Activated T-cell treated with anti-CD3 and anti-CD28 coated beads, Interleukin-2, amount 50 U/mL, for 4 hours (primary cell): Measurements from ENCODE around the gene ELP5. TPM values are rescaled to one million over a fixed set of nuclear protein-coding genes. Genes with fewer than 3 reads are reported as not detected.

Experiments
- ATAC-seq, 2 donors: fragments of 200-7000 bp; cut with Tn5 transposase; one replicate each; pipeline ENCODE4 v1.10.0; 2021
- DNase-seq: peaks from one replicate; pipeline ENCODE4 v3.0.0-alpha.2; 2020
- H3K27me3 Mint-ChIP-seq: one replicate; pipeline ENCODE4 v1.8.0; 2021; ENCODE audit warnings: low read depth, mixed read lengths
- H3K36me3 Mint-ChIP-seq: one replicate; pipeline ENCODE4 v1.8.0; 2022; ENCODE audit warnings: mixed read lengths; ENCODE audit not compliant: insufficient read depth
- H3K4me1 Mint-ChIP-seq: one replicate; pipeline ENCODE4 v1.8.0; 2021; ENCODE audit warnings: low read depth, mixed read lengths
- H3K4me3 Mint-ChIP-seq: one replicate; pipeline ENCODE4 v1.8.0; 2021; ENCODE audit warnings: mild to moderate bottlenecking, moderate library complexity, mixed read lengths
- H3K9me3 Mint-ChIP-seq: one replicate; pipeline ENCODE4 v1.8.0; 2021; ENCODE audit warnings: mixed read lengths
- total RNA-seq, 3 donors: library from RNA; stranded (reverse); gene quantifications; one replicate each; pipeline ENCODE4 v1.2.1, GENCODE V29; 2021

ELP5 gene
- total RNA-seq, 3 donors from 2014 or later = 107 to 138 (median 117) TPM

DNA sequence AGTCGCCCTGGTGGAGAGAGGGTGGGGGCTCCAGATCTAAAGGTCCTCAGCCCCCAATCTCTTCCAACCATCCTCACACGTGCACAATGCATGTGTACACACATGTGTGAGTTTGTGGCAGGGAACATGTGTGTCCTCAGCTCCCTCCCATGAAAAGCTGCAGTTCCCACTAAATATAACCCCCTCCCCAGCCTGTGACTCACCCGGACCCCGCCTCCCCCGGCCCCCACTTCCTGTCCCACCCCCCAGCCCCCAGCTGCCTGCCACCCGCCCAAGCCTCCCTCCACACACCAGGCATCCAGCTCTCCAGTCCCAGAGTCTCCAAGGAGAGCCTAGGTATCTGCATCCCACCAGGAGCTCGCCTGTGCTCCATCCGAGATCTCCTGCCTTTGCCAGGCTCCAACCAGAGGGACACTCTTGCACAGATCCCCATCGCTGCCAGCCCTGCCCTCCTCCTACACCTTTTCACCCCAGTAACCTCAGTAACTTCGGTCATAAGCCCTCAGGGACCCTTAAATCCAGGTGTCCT, 36.3 kb upstream of the ELP5 start:
- no peak for DNase-seq
- Mint-ChIP-seq H3K9me3 (no peaks in the 10 kb centered on the region), H3K4me3 (peak overlapping the region; percentile 37), H3K27me3 (peaks cover 6% of the 10 kb centered on the region), H3K4me1 (peaks cover 67% of the 10 kb centered on the region), H3K36me3 (no peaks in the 10 kb centered on the region)
- no peak for ATAC-seq

DNA sequence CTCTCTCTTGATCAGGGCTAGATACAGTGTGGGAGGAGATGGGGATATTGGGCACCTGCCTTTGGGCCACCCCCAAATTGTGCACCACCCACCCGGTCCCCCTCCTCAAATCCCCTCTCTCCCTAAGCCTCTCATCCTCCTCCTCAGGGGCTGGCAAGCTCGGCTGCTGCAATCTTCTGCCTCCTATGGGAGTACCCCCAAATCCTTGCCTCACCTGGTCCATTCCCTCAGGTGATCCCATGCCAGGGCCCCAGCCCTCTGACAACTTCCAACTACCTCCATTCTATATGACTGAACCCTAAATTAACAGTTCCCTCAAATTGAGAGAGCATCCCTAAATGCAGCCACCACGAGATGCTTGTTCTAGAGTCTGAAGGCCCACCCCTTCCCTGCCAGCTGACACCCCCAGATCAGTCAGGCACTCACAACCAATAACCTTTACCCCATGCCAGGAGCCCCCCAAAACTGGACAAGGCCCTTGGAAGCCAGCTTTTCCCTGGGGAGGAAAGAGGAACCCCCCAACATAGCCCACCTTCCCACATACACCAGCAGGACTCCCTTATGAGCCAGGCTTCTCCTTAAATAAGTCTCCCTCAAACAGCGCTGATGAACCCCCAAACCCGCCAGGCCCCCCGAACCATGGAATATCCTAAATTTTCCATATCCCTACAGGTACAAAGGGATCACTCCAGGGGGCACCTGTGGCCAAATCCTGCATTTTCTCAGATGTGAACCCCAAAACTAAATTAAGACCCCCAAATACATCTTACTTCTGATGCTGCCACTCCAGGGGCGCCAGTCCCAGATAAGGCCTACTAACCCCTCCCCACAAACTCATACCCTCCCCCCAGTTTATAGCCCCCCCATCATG, 35.5 kb upstream of the ELP5 start:
- Mint-ChIP-seq H3K4me3 (peak overlapping the region; percentile 37), H3K36me3 (peaks cover 3% of the 10 kb centered on the region), H3K9me3 (no peaks in the 10 kb centered on the region), H3K4me1 (peaks cover 75% of the 10 kb centered on the region), H3K27me3 (peaks cover 6% of the 10 kb centered on the region)
- DNase-seq (no peak), ATAC-seq (no peak)

DNA sequence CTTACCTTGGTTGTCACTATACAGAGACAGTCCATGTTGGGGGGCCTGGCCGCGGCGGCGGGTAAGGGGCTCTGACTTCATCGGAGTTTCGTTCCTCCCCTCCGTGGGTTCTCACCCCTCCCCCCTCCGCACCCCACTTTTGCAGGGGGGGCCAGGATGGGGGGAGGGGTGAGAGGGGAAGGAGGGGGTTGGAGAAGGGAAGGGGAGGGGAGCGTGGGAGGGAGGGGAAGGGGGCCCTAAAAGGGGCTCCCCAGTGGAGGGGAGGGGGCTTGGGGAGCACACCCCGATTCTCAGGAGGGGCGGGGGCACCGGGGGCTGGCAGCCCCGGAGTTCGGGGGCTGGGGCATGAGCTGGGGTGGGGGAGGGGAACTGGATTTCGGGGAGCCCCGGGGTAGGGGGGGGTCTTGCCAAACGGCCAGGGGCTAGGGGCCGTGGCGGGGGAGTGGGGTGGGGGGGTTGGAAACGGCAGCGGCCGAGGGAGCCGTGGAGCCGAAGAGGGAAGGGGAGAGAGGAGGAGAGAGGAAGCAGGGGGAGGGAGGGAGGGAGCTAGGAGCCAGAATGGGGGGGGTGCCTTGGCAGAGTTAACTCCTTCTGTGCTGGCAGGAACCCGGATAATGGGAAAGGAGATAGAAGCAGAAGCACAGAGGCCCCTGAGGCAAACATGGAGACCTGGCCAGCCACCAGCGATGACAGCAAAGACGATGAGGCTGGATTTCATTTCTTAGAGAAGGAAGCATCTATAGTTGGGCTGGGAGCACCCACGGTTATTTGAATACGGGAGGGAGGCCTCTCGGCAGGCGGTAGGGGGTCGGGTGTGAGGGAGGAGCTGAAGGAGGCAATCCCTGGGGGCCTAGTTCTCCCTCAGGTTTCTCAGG, 34.7 kb upstream of the ELP5 start:
- DNase-seq = no peak
- Mint-ChIP-seq H3K4me1 (peaks cover 70% of the 10 kb centered on the region), H3K9me3 (no peaks in the 10 kb centered on the region), H3K36me3 (peaks cover 3% of the 10 kb centered on the region), H3K27me3 (no peaks in the 10 kb centered on the region), H3K4me3 (peak overlapping the region; percentile 58)
- ATAC-seq = no peak

DNA sequence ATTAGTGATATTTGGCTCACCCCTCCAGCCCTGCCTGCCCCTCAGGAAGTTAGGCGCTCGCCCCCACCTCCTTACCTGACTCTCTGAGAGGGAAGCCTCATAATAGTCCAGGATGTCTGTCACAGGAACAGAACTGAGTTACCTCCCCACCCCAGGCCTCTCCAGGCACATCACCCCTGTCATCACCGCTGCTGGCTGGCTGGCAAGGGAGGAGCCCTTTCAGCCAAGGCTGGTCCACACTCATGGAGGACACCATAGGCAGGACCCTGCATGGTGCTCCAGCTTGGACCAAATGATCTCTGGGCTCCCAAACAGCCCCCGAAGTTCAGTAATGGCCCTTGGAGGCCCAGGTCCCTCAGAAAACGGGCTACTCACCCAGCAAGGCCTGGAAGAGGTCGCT, 33.8 kb upstream of the ELP5 start:
- no peak for DNase-seq
- H3K4me1 Mint-ChIP-seq = peaks cover 70% of the 10 kb centered on the region
- H3K27me3 Mint-ChIP-seq = no peaks in the 10 kb centered on the region
- no peak for ATAC-seq
- no peaks in the 10 kb centered on the region for H3K9me3 Mint-ChIP-seq
- H3K36me3 Mint-ChIP-seq = peaks cover 3% of the 10 kb centered on the region
- H3K4me3 Mint-ChIP-seq = peak overlapping the region; percentile 35

DNA sequence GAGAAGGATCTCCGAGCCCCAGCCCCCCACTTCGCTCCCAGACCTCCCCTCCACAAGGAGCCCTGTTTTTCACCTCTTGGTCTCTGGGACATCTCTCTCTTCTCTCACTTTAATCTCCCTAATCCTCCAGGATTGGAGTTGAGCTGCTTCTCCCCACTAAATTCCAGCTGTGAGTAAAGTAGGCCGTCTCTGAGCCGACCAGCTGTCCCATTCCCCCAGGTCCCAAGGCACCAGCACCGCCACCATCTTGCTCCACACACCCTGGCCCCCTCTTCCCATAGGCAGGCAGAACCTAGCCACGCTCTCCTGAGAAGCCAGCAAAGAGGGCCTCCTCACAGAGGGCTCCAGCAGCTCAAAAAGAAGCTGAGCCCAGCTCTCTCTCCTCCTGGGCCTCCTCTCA, 33.3 kb upstream of the ELP5 start:
- no peaks in the 10 kb centered on the region for H3K9me3 Mint-ChIP-seq
- no peak for DNase-seq
- no peak for ATAC-seq
- H3K4me1 Mint-ChIP-seq = peaks cover 65% of the 10 kb centered on the region
- H3K4me3 Mint-ChIP-seq = peak overlapping the region; percentile 94
- no peaks in the 10 kb centered on the region for H3K27me3 Mint-ChIP-seq
- H3K36me3 Mint-ChIP-seq = peaks cover 8% of the 10 kb centered on the region

DNA sequence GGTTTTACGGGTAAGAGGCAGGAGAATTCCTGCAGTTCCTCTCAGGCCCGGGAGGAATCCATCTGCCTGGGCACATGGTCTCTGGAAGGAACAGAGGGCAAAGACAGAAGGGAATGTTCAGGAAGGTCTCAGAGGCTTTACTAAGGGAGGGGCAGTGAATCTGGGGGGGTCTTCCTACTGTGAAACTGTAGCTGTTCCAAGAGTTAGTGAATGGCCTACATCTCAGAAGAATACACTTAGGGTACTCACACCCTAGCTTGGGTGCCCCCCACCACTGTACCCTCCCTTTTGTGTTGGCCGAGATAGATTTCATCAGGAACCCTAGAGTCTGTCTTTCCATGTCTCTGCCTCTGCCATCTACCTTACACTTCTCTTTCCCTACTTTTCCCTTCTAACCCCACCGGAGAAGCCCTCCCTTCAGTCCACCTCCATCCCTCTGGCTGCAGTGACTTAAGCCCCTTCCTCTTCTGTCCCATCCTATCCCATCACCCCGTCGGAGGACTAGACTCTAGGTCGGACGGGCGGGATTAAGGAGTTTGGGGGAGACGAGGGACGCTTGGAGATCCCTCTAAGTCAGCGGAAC, 32.7 kb upstream of the ELP5 start:
- no peaks in the 10 kb centered on the region for H3K9me3 Mint-ChIP-seq
- peak overlapping the region; percentile 94 for H3K4me3 Mint-ChIP-seq
- ATAC-seq = no peak
- peaks cover 59% of the 10 kb centered on the region for H3K4me1 Mint-ChIP-seq
- no peaks in the 10 kb centered on the region for H3K27me3 Mint-ChIP-seq
- peaks cover 12% of the 10 kb centered on the region for H3K36me3 Mint-ChIP-seq
- no peak for DNase-seq

DNA sequence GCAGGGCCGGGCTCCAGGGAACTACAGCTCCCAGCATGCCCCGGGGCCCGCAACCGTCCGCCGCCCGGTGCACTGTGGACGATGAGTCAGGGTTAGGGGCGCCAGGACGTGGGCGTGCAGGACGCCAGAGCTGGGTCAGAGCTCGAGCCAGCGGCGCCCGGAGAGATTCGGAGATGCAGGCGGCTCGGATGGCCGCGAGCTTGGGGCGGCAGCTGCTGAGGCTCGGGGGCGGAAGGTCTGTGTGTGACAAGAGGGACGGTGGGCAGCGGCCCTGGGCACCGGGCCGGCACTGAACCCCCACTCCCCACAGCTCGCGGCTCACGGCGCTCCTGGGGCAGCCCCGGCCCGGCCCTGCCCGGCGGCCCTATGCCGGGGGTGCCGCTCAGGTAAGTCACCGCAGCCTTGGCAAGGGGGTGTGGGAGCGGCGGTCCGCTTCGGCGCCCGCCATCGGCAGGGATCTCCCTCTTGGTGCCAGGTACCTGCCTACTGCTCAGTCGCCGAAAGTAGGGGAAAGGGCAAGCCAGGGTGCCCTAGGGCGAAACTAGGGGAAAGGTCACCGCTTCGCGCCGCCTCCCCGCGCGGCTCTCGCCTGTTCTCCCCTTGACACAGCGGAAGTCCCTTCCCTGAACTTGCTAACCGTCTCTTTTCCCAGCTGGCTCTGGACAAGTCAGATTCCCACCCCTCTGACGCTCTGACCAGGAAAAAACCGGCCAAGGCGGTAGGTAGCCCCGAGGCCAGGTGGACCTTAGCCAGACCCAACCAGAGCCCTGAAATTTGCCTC, 32.0 kb upstream of the ELP5 start, which contains the start of the genes ACADVL and DLG4:
Gene ACADVL, plus strand, starts transcription at position 127 of the 781 bp plus-strand sequence. Its CDS starts 47 bp downstream, at position 174.
Gene DLG4, minus strand, starts transcription at position 25 of the 781 bp plus-strand sequence.
- peaks cover 12% of the 10 kb centered on the region for H3K36me3 Mint-ChIP-seq
- no peaks in the 10 kb centered on the region for H3K9me3 Mint-ChIP-seq
- peak within 1 kb of the TSS; percentile 94 for H3K4me3 Mint-ChIP-seq
- no peaks in the 10 kb centered on the region for H3K27me3 Mint-ChIP-seq
- ATAC-seq (peak; percentile 69 to 71), DNase-seq (peak; percentile 73)
- peaks cover 53% of the 10 kb centered on the region for H3K4me1 Mint-ChIP-seq

DNA sequence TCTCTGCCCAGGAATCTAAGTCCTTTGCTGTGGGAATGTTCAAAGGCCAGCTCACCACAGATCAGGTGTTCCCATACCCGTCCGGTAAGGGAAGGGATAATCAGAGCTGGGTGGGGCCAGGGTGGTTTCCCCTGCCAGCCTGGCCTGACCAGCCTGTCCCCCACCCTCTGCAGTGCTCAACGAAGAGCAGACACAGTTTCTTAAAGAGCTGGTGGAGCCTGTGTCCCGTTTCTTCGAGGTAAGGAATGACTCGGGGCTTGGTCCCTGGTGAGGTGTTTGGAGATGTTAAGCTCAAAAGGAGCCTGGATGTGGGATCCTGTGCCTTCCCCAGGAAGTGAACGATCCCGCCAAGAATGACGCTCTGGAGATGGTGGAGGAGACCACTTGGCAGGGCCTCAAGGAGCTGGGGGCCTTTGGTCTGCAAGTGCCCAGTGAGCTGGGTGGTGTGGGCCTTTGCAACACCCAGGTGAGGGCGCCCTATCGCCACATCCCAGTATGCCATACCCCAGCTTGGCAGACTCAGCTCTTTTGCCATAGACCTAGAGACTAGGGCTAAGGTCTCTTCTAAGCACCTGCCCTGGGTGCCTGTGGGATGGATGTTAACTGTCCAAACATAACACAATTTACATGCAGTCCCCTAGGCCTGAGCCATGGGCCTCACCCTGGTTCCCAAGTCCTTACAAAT, 31.3 kb upstream of the ELP5 start:
- peak overlapping the region; percentile 94 for H3K4me3 Mint-ChIP-seq
- no peaks in the 10 kb centered on the region for H3K9me3 Mint-ChIP-seq
- H3K36me3 Mint-ChIP-seq = peaks cover 15% of the 10 kb centered on the region
- ATAC-seq (peak; percentile 44), DNase-seq (peak; percentile 55)
- H3K4me1 Mint-ChIP-seq = peaks cover 48% of the 10 kb centered on the region
- H3K27me3 Mint-ChIP-seq = no peaks in the 10 kb centered on the region

DNA sequence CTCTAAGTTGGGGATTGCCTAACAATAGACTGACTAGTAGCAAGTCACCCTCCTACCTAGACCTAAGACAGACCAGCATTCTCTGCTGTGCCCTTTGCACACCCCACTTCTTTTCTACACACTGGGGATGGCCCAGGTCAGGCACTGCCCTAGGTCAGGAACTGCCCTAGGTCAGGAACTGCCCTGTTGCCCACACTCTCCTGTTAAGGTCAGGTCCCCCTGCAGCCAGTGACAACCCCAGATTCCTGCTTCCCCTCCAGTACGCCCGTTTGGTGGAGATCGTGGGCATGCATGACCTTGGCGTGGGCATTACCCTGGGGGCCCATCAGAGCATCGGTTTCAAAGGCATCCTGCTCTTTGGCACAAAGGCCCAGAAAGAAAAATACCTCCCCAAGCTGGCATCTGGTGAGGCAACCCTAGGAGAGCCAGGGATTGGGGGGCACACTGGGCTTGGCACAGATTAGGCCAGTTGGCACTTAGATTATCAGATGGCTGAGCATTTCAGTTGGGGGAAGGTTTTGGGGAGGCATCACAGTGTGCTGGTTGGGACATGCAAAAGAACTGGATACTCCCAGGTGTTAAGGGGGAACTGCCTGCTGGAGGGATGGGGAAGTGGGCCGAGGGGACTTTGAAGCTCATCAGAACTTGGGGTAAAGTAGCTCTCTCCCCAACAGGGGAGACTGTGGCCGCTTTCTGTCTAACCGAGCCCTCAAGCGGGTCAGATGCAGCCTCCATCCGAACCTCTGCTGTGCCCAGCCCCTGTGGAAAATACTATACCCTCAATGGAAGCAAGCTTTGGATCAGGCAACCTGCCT, 30.5 kb upstream of the ELP5 start:
- DNase-seq (no peak), ATAC-seq (no peak)
- Mint-ChIP-seq H3K4me3 (peak overlapping the region; percentile 94), H3K27me3 (no peaks in the 10 kb centered on the region), H3K4me1 (peaks cover 40% of the 10 kb centered on the region), H3K9me3 (no peaks in the 10 kb centered on the region), H3K36me3 (peaks cover 15% of the 10 kb centered on the region)

DNA sequence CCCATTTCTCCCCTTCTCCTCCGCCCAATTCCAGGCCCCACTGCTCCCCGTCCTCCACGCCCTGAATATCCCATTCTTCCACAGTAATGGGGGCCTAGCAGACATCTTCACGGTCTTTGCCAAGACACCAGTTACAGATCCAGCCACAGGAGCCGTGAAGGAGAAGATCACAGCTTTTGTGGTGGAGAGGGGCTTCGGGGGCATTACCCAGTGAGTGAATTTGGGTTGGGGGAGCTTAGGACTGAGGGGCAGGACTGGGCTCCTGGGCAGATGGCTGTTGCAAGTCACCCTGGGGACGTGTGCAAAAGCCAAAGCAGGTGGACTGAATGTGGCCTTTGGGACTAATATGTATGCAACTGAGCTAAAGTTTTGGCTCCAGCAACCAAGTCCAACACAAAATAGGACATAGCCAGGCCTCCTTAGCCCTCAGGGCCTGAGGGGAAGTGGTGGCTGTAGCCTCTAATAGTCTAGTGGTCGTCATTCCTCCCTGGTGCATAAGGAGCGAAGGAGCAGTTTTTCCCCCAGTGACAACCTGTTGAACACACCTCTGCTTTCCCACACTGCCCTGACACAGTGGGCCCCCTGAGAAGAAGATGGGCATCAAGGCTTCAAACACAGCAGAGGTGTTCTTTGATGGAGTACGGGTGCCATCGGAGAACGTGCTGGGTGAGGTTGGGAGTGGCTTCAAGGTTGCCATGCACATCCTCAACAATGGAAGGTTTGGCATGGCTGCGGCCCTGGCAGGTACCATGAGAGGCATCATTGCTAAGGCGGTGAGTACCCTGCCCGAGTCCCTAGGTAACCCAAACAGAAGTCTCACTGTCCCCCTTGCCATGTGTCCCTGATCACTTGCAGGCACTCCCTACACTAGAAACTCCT, 29.7 kb upstream of the ELP5 start:
- peaks cover 15% of the 10 kb centered on the region for H3K36me3 Mint-ChIP-seq
- DNase-seq = no peak
- no peaks in the 10 kb centered on the region for H3K9me3 Mint-ChIP-seq
- peak overlapping the region; percentile 1 for H3K4me3 Mint-ChIP-seq
- H3K27me3 Mint-ChIP-seq = no peaks in the 10 kb centered on the region
- ATAC-seq = no peak
- peaks cover 36% of the 10 kb centered on the region for H3K4me1 Mint-ChIP-seq

DNA sequence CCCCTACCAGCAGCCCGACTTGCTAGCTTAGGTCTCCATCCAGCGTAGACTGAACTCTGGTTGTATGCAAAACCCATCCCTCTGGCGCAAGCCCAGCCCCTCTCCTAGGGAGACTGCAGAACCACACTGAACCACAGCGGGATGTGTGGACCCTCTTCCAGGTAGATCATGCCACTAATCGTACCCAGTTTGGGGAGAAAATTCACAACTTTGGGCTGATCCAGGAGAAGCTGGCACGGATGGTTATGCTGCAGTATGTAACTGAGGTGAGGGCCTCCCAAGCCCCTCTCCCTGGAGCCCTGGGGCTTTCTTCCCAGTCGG, 29.1 kb upstream of the ELP5 start:
- ATAC-seq (no peak), DNase-seq (no peak)
- Mint-ChIP-seq H3K27me3 (no peaks in the 10 kb centered on the region), H3K4me1 (peaks cover 33% of the 10 kb centered on the region), H3K4me3 (no peak overlapping the region), H3K36me3 (peaks cover 17% of the 10 kb centered on the region), H3K9me3 (no peaks in the 10 kb centered on the region)

DNA sequence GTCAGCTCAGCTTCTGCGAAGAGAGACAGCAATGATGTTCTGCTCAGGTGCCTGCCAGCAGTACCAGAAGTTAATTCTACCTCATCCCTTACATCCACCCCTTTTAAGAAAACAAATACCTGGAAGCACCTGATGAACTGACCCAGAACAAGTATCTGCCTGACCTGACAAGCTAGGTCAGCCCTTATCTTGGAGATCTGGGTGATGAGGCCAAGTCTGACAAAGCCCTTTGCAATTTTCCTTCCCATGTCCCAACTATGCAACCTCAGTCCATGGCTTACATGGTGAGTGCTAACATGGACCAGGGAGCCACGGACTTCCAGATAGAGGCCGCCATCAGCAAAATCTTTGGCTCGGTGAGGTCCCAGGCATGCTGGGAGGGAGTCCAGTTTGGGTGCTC, 28.6 kb upstream of the ELP5 start:
- Mint-ChIP-seq H3K27me3 (no peaks in the 10 kb centered on the region), H3K36me3 (peaks cover 20% of the 10 kb centered on the region), H3K4me1 (peaks cover 32% of the 10 kb centered on the region), H3K9me3 (no peaks in the 10 kb centered on the region), H3K4me3 (no peak overlapping the region)
- ATAC-seq = no peak
- no peak for DNase-seq
